PFSK-1 (cell line): ENCODE measurements around the gene ARHGAP21.

Experiments
- FOXP2 ChIP-seq: optimal IDR thresholded peaks from 2 replicates; pipeline ENCODE3; 2011; ENCODE audit warnings: borderline replicate concordance, control low read depth, inconsistent platforms; ENCODE audit not compliant: insufficient read depth; ENCODE audit errors: extremely low read length, extremely low read depth
- POLR2AphosphoS5 ChIP-seq: IDR thresholded peaks from 2 replicates; pipeline ENCODE4 v1.6.1; 2012; ENCODE audit warnings: low read depth, mild to moderate bottlenecking, control low read depth, low read length, moderate library complexity
- REST ChIP-seq, 2 experiments: IDR thresholded peaks; 2 replicates each; pipeline versions ENCODE4 v1.6.1 to v1.8.0; 2011 to 2012; ENCODE audit warnings: low read depth in 2 of 2, low read length in 2 of 2, control low read depth in 1 of 2, inconsistent platforms in 1 of 2, mild to moderate bottlenecking in 1 of 2, moderate library complexity in 1 of 2; ENCODE audit not compliant: insufficient read depth in 1 of 2
- SIN3A ChIP-seq: IDR thresholded peaks from 2 replicates; pipeline ENCODE4 v1.6.1; 2012; ENCODE audit warnings: mild to moderate bottlenecking, low read length, moderate library complexity, borderline replicate concordance; ENCODE audit not compliant: insufficient read depth
- TAF1 ChIP-seq: IDR thresholded peaks from 2 replicates; pipeline ENCODE4 v1.6.1; 2012; ENCODE audit warnings: low read length, control low read depth, borderline replicate concordance; ENCODE audit not compliant: insufficient read depth

Gene ARHGAP21

GRCh38 chr10:24715246-24715769 is 8.4 kb downstream of the ARHGAP21 start:
- no peak for TF ChIP-seq REST (IDR thresholded peaks at IDR 0.05; ENCODE audit: insufficient read depth in 1 of 2, low read depth in 2 of 2, low read length in 2 of 2)
- TF ChIP-seq TAF1: no peak
- TF ChIP-seq POLR2AphosphoS5: no peak
- no peak for TF ChIP-seq SIN3A
- TF ChIP-seq FOXP2: no peak

GRCh38 chr10:24713086-24713485 is 10.6 kb downstream of the ARHGAP21 start:
- TF ChIP-seq POLR2AphosphoS5 (no peak), SIN3A (no peak), TAF1 (no peak), FOXP2 (no peak), REST (IDR thresholded peaks at IDR 0.05; ENCODE audit: insufficient read depth in 1 of 2, low read depth in 2 of 2, low read length in 2 of 2) (no peak)

GRCh38 chr10:24711465-24711864 is 12.2 kb downstream of the ARHGAP21 start:
- TF ChIP-seq POLR2AphosphoS5: no peak
- no peak for TF ChIP-seq REST (IDR thresholded peaks at IDR 0.05; ENCODE audit: insufficient read depth in 1 of 2, low read depth in 2 of 2, low read length in 2 of 2)
- TF ChIP-seq TAF1: no peak
- no peak for TF ChIP-seq SIN3A
- TF ChIP-seq FOXP2: no peak

GRCh38 chr10:24708081-24708480 is 15.6 kb downstream of the ARHGAP21 start:
- no peak for TF ChIP-seq REST (IDR thresholded peaks at IDR 0.05; ENCODE audit: insufficient read depth in 1 of 2, low read depth in 2 of 2, low read length in 2 of 2)
- TF ChIP-seq FOXP2: no peak
- TF ChIP-seq TAF1: no peak
- no peak for TF ChIP-seq POLR2AphosphoS5
- TF ChIP-seq SIN3A: no peak

- TF ChIP-seq SIN3A (no peak), POLR2AphosphoS5 (no peak), FOXP2 (no peak), REST (IDR thresholded peaks at IDR 0.05; ENCODE audit: insufficient read depth in 1 of 2, low read depth in 2 of 2, low read length in 2 of 2) (no peak), TAF1 (no peak)
Observed at GRCh38 chr10:24707445-24707844, 16.2 kb downstream of the ARHGAP21 start.
